ENCODE data around the gene LAMP5.

DNA sequence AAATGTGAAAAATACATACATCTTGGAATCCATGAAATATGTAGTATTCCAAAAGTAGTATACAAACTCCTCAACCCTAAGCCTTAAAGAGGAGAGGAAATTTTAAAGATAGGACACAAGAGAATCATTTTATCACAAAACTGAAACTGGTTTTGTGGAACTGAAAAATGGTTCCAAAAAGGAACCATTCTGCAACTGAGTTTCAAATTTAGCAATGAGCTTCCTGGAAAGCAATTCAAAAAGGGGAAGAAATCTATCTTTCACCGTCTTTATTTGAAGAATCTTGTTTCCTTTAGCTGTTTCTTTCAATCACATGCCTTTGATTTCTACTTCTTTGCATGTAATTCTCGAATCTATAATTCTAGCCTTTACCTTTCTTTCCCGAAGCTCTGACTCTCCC, 32.2 kb upstream of the LAMP5 start:
- TF ChIP-seq, protein P1, sequence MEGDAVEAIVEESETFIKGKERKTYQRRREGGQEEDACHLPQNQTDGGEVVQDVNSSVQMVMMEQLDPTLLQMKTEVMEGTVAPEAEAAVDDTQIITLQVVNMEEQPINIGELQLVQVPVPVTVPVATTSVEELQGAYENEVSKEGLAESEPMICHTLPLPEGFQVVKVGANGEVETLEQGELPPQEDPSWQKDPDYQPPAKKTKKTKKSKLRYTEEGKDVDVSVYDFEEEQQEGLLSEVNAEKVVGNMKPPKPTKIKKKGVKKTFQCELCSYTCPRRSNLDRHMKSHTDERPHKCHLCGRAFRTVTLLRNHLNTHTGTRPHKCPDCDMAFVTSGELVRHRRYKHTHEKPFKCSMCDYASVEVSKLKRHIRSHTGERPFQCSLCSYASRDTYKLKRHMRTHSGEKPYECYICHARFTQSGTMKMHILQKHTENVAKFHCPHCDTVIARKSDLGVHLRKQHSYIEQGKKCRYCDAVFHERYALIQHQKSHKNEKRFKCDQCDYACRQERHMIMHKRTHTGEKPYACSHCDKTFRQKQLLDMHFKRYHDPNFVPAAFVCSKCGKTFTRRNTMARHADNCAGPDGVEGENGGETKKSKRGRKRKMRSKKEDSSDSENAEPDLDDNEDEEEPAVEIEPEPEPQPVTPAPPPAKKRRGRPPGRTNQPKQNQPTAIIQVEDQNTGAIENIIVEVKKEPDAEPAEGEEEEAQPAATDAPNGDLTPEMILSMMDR (conservative IDR thresholded peaks at IDR 0.05; ENCODE audit: low read length): no peak
- no peak for TF ChIP-seq EZH2phosphoT487 (IDR thresholded peaks at IDR 0.05; ENCODE audit: borderline replicate concordance)
